Measurements from ENCODE around the gene B3GNT8. TPM values are rescaled to one million over a fixed set of nuclear protein-coding genes. Genes with fewer than 3 reads are reported as not detected.

The B3GNT8 gene
- polyA plus RNA-seq, 1 donor from 2014 or later = not detected

- H3K27ac ChIP-seq (ENCODE audit: low read length) = no peak overlapping the region
- no peak overlapping the region for H3K4me3 ChIP-seq (ENCODE audit: low read length)
- H3K9ac ChIP-seq (ENCODE audit: low read length) = no peak overlapping the region
- H2AFZ ChIP-seq (ENCODE audit: low read depth, low read length) = no peak overlapping the region
- H3K36me3 ChIP-seq (ENCODE audit: insufficient read depth, low read length) = no peaks in the 10 kb centered on the region
- no peaks in the 10 kb centered on the region for H3K27me3 ChIP-seq (ENCODE audit: insufficient read depth, low read depth, low read length)
- no peaks in the 10 kb centered on the region for H3K79me2 ChIP-seq (replicated peaks; ENCODE audit: insufficient read depth, low read length)
- no peaks in the 10 kb centered on the region for H3F3A ChIP-seq (ENCODE audit: insufficient read depth, low read length, poor library complexity, severe bottlenecking)
- H3K9me3 ChIP-seq (ENCODE audit: low read length) = no peaks in the 10 kb centered on the region
- H3K9me2 ChIP-seq (ENCODE audit: insufficient read depth, low read length) = no peaks in the 10 kb centered on the region
- H4K20me1 ChIP-seq (ENCODE audit: insufficient read depth) = no peaks in the 10 kb centered on the region
- no peak overlapping the region for H3K4me2 ChIP-seq (ENCODE audit: low read length)
- no peak for TF ChIP-seq REST (IDR thresholded peaks at IDR 0.05; ENCODE audit: borderline replicate concordance)
- TF ChIP-seq SMC3 (conservative IDR thresholded peaks at IDR 0.05; ENCODE audit: poor library complexity) = no peak
- TF ChIP-seq RAD21 (conservative IDR thresholded peaks at IDR 0.05) = no peak
- TF ChIP-seq POLR2AphosphoS5 (IDR thresholded peaks at IDR 0.05) = no peak
- no peak for TF ChIP-seq MXI1 (conservative IDR thresholded peaks at IDR 0.05; ENCODE audit: poor library complexity, severe bottlenecking)
- no peak for TF ChIP-seq TAF1 (IDR thresholded peaks at IDR 0.05; ENCODE audit: low read depth)
- TF ChIP-seq EZH2 (IDR thresholded peaks at IDR 0.05; ENCODE audit: borderline replicate concordance, insufficient read depth, low read length, poor library complexity, severe bottlenecking) = no peak
- TF ChIP-seq CTCF (IDR thresholded peaks at IDR 0.05; ENCODE audit: poor library complexity, severe bottlenecking) = no peak
- TF ChIP-seq EP300 (conservative IDR thresholded peaks at IDR 0.05; ENCODE audit: poor library complexity, severe bottlenecking) = no peak
Observed at GRCh38 chr19:41408256-41408655, 18.9 kb downstream of the B3GNT8 start.

GRCh38 chr19:41407271-41407670, 19.9 kb downstream of the B3GNT8 start:
- TF ChIP-seq MXI1 (conservative IDR thresholded peaks at IDR 0.05; ENCODE audit: poor library complexity, severe bottlenecking) (no peak), CTCF (IDR thresholded peaks at IDR 0.05; ENCODE audit: poor library complexity, severe bottlenecking) (no peak), EP300 (conservative IDR thresholded peaks at IDR 0.05; ENCODE audit: poor library complexity, severe bottlenecking) (no peak), REST (IDR thresholded peaks at IDR 0.05; ENCODE audit: borderline replicate concordance) (no peak), POLR2AphosphoS5 (IDR thresholded peaks at IDR 0.05) (no peak), RAD21 (conservative IDR thresholded peaks at IDR 0.05) (no peak), SMC3 (conservative IDR thresholded peaks at IDR 0.05; ENCODE audit: poor library complexity) (no peak), TAF1 (IDR thresholded peaks at IDR 0.05; ENCODE audit: low read depth) (no peak), EZH2 (IDR thresholded peaks at IDR 0.05; ENCODE audit: borderline replicate concordance, insufficient read depth, low read length, poor library complexity, severe bottlenecking) (no peak)
- Histone ChIP-seq H3K9me3 (ENCODE audit: low read length) (no peaks in the 10 kb centered on the region), H3K27ac (ENCODE audit: low read length) (no peak overlapping the region), H3K4me2 (ENCODE audit: low read length) (no peak overlapping the region), H3K27me3 (ENCODE audit: insufficient read depth, low read depth, low read length) (no peaks in the 10 kb centered on the region), H3K36me3 (ENCODE audit: insufficient read depth, low read length) (no peaks in the 10 kb centered on the region), H3F3A (ENCODE audit: insufficient read depth, low read length, poor library complexity, severe bottlenecking) (no peaks in the 10 kb centered on the region), H3K9ac (ENCODE audit: low read length) (no peak overlapping the region), H3K4me3 (ENCODE audit: low read length) (no peak overlapping the region), H3K79me2 (replicated peaks; ENCODE audit: insufficient read depth, low read length) (no peaks in the 10 kb centered on the region), H2AFZ (ENCODE audit: low read depth, low read length) (no peak overlapping the region), H3K9me2 (ENCODE audit: insufficient read depth, low read length) (no peaks in the 10 kb centered on the region), H4K20me1 (ENCODE audit: insufficient read depth) (no peaks in the 10 kb centered on the region)

Measured in neural cell (in vitro differentiated cells).